ENCODE results near the gene EPG5.
"Not testable (repeated sequence)": the region's sequence is repeated elsewhere in the genome, so short reads cannot be mapped to it uniquely, and the experiment has no call there.

The EPG5 gene

GRCh38 chr18:45997700-45998151 is 30.6 kb upstream of the EPG5 start:
- POLR2A ChIA-PET (ENCODE audit: low non-redundant PET), result interaction anchor here (0.5 kb wide), 1 partner anchor 63 kb away, joined by 3 read pairs; no protein-coding TSS in a partner anchor
- no peak for DNase-seq (ENCODE audit: low spot score)
- TF ChIP-seq, protein P1, sequence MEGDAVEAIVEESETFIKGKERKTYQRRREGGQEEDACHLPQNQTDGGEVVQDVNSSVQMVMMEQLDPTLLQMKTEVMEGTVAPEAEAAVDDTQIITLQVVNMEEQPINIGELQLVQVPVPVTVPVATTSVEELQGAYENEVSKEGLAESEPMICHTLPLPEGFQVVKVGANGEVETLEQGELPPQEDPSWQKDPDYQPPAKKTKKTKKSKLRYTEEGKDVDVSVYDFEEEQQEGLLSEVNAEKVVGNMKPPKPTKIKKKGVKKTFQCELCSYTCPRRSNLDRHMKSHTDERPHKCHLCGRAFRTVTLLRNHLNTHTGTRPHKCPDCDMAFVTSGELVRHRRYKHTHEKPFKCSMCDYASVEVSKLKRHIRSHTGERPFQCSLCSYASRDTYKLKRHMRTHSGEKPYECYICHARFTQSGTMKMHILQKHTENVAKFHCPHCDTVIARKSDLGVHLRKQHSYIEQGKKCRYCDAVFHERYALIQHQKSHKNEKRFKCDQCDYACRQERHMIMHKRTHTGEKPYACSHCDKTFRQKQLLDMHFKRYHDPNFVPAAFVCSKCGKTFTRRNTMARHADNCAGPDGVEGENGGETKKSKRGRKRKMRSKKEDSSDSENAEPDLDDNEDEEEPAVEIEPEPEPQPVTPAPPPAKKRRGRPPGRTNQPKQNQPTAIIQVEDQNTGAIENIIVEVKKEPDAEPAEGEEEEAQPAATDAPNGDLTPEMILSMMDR (conservative IDR thresholded peaks at IDR 0.05; ENCODE audit: low read depth), result no peak
- no peak overlapping the region for H3K27ac ChIP-seq
- CTCF ChIA-PET, result no interaction called here

DNA sequence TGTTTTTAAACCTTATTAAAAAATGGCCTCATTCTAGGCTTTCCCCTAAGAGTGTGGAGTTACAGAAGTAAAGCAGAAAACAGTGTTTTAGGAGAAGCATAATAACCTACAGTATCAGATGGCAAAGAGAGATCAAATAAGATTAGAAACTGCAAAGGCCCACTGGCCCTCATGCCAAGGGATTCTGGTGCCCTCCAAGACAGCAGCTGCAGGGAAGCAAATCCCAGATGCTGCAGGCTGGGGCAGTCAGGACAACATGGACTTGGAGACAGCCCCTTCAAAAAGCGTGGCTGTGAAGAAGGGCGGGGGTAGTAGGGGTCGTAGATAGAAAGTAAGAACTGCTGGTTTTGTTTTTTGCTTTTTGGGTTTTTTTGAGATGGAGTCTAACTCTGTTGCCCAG is 28.3 kb upstream of the EPG5 start:
- ChIA-PET CTCF (interaction anchor here (0.8 kb wide), 1 partner anchor 79 kb away, joined by 3 read pairs; no protein-coding TSS in a partner anchor), POLR2A (ENCODE audit: low non-redundant PET) (no interaction called here)
- H3K27ac ChIP-seq, result no peak overlapping the region
- TF ChIP-seq, protein P1 (conservative IDR thresholded peaks at IDR 0.05; ENCODE audit: low read depth), result no peak
- no peak for DNase-seq (ENCODE audit: low spot score)

DNA sequence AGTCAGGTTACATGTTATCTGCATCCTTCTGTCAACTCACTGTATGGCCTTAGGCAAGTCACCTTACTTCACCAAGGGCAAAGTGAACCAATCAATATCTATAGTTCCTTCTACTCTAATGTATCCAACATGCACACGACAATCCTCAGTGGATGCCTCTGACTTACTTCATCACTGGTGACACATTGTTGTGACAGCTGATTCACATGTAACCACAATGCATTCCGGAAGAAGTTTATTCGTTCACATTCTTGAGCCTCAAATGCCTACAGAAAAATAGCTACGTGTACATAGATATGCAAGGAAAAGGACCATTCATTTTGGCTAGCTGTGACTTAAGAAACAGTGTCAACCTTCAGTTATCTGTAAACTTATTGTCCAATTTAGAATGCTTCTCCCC is 26.3 kb upstream of the EPG5 start:
- peak; percentile 8 for DNase-seq (ENCODE audit: low spot score)
- H3K27ac ChIP-seq, result no peak overlapping the region
- TF ChIP-seq, protein P1 (conservative IDR thresholded peaks at IDR 0.05; ENCODE audit: low read depth), result no peak
- ChIA-PET CTCF (no interaction called here), POLR2A (ENCODE audit: low non-redundant PET) (no interaction called here)

- POLR2A ChIA-PET (ENCODE audit: low non-redundant PET); H3K27ac ChIP-seq; DNase-seq (ENCODE audit: low spot score); CTCF ChIA-PET: not testable (repeated sequence)
Observed at GRCh38 chr18:45992527-45992926, 25.4 kb upstream of the EPG5 start.

DNA sequence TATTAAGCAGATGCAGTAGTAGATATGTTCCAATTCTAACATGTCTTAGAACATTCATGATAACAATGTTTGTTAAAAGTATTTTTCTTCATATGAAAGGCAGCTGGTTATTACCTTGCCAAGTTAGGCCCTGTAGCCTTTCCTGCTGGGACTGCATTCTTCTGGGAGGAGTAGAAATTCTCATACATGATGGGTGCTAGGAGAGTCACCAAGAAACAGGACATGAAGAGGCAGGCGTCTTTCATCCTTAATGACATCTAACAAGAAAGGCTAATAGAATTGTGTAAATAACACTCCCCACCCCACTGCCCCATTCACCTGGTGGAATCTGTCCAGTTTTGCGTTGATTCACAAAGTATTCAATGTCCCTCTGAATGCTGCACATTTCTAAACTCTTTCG is 24.7 kb upstream of the EPG5 start:
- ChIA-PET CTCF (no interaction called here), POLR2A (ENCODE audit: low non-redundant PET) (no interaction called here)
- no peak overlapping the region for H3K27ac ChIP-seq
- DNase-seq (ENCODE audit: low spot score), result no peak
- TF ChIP-seq, protein P1 (conservative IDR thresholded peaks at IDR 0.05; ENCODE audit: low read depth), result no peak

- ChIA-PET CTCF (no interaction called here), POLR2A (ENCODE audit: low non-redundant PET) (no interaction called here)
Observed at GRCh38 chr18:45984546-45985235, 17.6 kb upstream of the EPG5 start.

DNA sequence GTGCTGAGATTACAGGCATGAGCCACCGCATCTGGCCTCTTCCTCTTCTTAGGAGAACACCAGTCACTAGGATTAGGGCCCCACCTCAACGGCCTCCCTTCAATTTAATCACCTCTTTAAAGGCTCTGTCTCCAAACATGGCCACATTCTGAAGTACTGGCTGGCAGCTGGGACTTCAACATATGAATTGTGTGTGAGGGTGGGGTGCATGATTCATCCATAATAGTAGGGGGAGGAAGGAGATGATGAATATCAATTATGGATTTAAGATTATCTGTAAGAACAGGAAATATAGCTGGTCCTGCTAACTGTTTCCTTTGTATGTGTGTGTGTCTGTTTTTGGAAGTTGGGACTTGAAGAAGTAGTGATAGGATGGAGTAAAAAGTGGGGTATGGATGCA is 14.7 kb upstream of the EPG5 start:
- no peak for DNase-seq (ENCODE audit: low spot score)
- TF ChIP-seq, protein P1 (conservative IDR thresholded peaks at IDR 0.05; ENCODE audit: low read depth), result no peak
- POLR2A ChIA-PET (ENCODE audit: low non-redundant PET), result no interaction called here
- H3K27ac ChIP-seq, result no peak overlapping the region
- CTCF ChIA-PET, result no interaction called here

More at GRCh38 chr18:45984546-45985235, 17.6 kb upstream of the EPG5 start:
- H3K27ac ChIP-seq, result no peak overlapping the region
- TF ChIP-seq, protein P1 (conservative IDR thresholded peaks at IDR 0.05; ENCODE audit: low read depth), result no peak
- no peak for DNase-seq (ENCODE audit: low spot score)

All from RWPE1 (cell line).